NCI-H1048 (cell line): ENCODE measurements around the gene GREB1.
"Not testable (repeated sequence)": the region's sequence is repeated elsewhere in the genome, so short reads cannot be mapped to it uniquely, and the experiment has no call there.

Source experiments
- DNase-seq: peaks from one replicate; lab custom pipeline; 2025; lab: John Stamatoyannopoulos, UW

Gene GREB1

DNA sequence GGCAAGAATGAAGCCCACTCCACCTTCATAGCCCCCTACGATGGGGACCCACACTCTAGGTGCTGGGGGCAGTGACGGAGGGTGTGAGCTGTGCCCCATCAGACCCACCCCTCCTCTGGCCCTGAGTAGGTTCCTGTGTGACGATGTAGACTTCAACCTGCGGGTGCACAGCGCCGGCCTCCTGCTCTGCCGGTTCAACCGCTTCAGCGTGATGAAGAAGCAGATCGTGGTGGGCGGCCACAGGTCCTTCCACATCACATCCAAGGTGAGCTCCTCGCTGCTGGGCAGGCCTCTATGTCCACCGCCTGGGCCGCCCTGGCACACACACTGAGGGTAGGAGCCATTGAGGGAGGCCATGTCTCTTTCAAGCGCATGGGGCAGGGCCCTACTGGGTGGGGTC is 101.3 kb downstream of the GREB1 start:
- DNase-seq = no peak

DNA sequence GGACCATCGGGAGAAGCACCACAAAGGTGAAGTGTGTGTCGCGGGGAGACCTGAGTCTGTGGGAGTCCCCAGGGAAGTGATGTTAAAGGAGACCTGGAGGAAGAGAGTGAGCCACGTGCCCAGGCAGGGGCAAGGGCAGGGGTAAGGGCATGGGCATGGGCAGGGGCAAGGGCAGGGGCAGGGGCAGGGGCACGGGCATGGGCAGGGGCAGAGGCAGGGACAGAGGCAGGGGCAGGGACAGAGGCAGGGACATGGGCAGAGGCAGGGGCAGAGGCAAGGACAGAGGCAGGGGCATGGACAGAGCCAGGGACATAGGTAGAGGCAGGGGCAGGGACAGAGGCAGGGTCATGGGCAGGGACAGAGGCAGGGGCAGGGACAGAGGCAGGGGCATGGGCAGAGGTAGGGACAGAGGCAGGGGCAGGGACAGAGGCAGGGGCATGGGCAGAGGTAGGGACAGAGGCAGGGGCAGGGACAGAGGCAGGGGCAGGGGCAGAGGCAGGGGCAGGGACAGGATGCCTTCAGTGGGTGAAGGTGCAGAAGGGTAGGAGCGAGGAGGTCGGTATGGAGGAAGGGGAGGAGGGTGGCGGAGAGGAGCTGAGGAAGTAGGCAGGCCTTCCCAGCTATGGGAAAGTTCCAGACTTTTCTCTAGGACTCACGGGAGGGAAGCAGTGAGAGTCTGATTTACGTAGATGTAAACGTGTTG is 102.9 kb downstream of the GREB1 start:
- DNase-seq = no peak

DNA sequence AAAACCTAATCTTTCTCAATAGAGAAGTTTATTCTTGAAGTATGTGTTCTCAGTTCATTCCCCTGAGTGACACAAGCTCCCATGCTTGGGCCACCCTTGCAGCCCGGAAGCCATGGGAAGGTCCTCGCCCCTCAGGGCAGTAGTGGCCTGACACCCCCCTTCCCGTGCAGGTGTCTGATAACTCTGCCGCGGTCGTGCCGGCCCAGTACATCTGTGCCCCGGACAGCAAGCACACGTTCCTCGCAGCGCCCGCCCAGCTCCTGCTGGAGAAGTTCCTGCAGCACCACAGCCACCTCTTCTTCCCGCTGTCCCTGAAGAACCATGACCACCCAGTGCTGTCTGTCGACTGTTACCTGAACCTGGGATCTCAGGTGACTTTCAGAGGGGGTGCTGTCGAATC is 103.7 kb downstream of the GREB1 start:
- DNase-seq = no peak

DNA sequence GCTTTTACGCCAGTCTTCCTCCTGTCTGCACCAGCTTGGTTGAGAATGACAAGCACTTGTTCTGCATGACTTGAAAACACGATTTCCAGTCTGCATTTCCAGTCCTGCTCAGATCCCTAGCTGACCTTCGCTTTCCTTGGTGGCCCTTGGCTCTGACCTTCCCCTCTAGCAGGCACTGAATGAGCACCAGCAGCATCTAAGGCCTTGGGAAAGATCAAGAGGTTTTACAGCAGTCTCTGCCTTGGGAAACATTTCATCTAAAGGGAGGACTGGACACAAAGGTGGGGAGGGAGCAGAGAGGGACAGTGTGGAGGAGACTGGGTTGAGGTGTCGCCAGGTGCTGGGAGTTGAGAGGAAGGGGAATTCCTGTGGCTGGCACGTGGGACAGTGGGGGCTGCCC is 105.7 kb downstream of the GREB1 start:
- no peak for DNase-seq

DNA sequence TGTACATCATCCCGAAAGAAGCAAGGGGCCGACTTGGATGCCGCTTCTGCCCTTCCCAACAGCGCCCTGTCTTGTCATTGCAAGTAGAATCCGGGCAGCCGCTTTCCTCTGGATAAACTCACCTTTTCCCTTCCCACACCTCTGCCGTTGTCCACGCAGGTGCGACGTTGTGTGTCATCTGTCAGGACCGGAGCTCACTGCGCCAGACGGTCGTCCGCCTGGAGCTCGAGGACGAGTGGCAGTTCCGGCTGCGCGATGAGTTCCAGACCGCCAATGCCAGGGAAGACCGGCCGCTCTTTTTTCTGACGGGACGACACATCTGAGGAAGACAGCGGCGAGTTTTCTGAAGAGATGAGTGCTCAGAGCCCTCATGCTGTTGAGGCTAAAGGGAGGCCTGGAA is 106.3 kb downstream of the GREB1 start:
- DNase-seq = no peak

DNA sequence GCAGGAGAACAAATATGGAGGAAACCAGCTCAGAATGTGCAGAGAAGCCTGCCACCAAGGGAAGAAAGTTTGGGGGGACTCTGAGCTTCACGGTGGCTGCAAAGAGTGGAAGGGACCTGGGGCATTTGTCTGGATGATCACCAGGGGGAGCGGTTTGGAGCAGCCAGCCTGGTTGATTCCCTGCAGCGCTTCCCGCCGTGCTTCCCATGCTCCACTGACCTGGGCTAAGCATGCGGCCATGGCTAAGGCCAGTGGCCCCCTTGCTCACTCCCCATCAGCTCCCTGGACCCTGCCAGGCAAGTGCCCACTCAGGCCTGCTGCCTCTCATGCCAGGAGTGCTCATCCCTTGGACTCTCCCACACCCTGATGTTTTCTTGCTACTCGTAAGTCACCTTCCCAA is 109.1 kb downstream of the GREB1 start:
- no peak for DNase-seq

DNA sequence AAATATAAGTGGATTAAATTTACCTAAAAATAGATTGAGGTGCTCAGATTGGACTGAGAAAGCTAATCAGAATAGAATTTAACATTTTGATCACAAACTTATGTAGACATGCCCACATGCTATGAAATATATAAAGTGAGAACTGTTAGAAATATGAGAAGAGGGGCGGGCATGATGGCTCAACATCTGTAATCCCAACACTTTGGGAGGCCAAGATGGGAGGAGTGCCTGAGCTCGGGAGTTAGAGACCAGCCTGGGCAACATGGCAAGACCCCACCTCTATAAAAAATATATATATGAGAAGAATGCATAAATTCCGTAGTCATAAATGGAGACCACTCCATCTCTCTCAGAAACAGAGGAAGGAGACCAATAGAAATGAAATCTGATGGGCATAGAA is 110.4 kb downstream of the GREB1 start:
- DNase-seq = no peak

DNA sequence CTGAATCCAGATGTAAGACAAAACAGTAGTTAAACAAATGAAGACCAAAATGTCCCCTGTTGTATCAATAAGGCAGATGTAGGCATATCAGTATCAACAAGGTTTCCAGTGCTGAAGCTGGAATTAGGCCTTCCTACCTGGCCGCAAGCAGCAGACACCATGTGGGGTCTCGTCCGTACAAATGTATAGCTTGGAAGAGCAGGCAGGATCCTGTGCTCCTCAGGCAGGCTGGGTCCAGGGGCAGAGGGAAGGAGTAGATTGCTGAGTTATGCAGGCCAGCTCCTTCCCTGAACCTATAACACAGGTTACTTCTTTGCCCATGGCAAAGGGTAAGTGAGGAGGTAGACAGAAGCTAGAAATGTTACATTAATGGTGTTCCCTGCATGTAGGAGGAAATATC is 112.7 kb downstream of the GREB1 start:
- no peak for DNase-seq

DNA sequence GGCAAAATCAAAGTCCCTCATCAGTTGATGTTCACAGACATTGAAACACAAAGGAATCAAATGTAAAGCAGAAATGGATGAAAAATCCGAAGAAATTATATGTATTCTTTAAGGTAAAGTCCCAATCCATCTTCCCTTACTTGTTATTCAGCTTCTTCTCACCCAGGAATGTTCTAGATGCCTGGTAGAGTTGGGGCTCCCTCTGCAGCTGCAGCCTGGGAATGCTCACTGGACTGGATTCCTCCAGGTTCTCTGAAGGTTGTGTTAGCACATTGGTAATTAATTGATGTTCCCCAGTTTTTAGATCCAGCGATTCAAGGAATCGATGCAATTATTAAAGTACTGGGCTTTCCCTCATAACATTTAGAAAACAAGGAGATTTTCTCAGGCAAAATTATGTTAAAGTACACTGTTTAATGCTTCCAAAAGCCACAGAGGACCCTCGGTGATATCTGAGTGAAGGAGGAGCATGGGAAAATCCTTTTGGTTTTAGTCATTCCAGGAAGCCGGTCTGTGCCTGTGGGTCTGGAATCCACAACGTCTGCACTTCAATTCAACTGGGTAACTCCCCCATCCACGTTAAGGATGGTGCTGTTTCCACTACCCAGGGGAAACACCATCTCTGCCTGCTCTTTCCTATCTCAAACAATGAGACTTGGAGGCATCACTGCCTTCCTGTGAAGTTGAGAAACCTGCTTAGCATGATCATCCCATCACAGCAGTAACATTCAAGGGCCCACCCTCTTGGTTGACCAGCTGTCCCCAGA is 114.2 kb downstream of the GREB1 start:
- no peak for DNase-seq

DNA sequence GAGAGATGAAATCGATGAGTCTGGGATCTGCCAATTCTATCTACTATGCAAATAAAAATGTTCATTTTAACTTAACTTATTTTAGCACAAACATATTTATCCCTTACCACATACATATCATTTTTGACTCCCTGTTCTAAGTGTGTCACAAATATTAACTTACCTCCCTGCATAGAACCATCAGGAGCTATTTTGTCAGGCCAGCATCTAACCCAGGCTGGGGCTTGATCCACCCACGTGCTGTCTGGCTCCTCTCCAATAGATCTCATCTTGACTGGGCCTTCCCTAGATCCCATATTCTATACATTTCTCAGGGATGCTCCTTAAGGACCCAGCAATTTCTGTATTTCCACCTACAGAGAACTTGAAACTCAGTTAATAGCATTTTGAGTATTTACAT is 115.2 kb downstream of the GREB1 start:
- no peak for DNase-seq

DNA sequence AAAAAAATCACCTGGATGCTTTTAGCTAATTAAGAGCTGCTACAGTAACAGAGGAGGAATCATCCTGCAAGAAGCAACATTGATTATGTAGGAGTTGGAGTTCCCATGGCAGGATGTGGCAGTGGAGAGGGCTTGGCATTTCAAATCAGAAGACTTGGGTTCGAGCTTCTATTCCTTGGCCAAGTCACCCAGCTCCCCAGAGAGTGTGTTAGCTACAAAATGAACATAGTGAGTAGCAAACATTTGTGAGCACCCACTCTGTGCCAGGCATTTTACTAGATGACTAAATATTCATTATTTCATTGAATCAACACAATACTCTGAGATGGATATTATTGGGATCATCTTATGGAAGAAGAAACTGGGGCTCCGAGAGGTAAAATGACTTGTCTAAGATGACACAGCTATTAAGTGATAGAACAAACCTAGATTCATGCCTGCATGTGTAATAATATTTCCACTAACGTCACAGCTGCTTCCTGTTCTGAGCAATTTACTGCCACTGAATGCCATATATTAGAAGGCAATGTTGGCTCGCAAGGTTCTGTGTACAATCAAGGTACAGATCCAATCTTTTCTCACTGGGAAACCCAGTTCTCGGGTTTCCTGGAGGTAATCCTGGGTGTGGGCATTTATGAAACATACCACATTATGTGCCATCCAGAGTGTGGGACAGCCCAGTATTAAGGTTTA is 118.2 kb downstream of the GREB1 start:
- DNase-seq = no peak

DNA sequence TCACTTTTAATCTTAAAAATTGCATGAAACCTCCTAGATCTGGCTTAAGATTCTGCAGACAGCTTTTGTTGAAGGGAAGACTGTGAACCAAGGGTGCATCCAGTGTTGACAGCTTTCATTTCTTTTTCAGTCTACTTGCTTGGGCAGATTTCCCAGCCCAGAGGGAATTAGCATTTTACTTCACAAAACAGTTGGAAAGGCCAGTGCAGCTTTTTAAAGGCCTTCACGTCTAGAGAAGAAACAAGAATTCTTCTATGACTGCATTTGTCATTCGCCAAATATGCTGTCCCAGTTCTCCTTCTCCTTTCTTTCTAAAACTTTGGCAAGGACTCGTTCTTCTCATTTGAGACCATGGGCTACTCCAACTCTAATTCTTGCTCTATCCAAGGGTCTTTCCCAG is 118.7 kb downstream of the GREB1 start:
- no peak for DNase-seq

DNA sequence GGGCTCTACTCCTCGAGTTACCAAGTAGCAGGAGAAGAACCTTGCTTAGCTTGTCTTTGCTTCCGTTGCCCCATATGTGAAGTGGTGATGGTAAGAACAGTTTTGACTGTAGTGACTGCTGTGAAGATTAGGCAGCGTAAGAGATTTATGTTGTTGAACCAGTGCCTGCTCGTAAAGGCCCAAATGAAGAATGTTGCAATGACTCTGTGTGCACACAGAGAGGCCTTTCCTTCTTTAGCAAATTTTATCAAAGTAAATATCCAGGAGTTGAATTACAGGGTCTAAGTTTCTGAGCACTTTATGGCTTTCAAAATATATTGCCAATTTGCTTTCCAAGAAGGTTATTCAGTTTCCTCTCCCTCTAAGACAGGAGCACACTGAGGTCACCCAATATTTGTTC is 121.7 kb downstream of the GREB1 start:
- DNase-seq = no peak

DNA sequence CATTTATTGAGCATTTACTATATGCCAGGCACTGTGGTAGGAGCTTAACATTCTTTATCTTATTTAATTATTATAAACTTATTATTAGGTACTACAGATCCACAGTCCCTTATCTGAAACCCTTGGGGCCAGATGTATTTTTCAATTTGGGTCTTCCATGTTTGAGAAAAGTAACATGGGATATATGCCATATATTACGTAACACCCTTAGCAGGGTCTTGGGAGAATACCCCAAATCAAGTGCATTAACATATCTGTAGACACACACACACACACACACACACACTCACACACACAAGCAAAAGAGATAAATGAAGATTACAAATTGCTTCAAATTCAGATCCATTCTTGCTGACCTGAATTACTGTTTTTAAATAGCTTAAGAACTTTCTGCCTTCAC is 122.4 kb downstream of the GREB1 start:
- DNase-seq = no peak

DNA sequence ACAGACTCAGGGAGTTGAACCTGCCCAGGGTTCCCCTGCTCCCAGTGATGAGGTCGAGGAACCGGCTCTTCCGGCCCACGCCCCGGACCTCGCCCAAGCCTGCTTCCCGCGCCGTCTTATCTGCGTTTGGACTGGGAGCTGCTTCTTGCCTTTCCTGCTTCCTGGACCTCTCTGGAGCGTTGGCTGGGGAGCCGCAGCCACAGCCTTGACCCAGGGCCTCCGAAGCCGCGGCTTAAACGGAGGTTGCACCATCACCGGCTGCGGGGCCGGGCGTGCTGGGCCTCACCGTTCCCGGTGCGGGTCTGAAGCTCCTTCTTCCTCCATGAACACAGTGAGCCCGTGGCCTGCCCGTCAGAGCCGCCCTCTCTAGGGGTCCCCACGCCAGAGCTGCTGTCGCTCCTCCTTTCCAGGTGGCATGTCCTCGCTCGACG is 122.8 kb downstream of the GREB1 start:
- no peak for DNase-seq

DNA sequence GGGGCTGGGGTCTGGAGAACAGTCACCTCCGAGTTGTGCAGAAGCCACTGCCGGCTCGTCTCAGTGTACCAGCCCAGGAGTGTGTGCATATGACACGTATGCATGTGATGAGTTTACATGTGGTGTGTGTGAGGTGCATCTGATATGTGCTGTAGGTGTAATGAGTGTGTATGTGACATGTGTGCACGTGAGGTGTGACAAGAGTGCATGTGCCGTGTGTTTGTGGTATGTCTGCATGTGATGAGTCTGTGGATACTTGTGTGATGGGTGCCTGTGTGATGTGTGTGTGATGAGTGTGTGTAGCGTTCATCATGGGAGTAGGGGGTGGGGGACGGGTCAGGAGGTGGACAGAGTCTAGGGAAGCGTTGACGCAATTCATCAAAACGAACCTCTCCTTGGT is 123.3 kb downstream of the GREB1 start:
- DNase-seq = no peak

DNA sequence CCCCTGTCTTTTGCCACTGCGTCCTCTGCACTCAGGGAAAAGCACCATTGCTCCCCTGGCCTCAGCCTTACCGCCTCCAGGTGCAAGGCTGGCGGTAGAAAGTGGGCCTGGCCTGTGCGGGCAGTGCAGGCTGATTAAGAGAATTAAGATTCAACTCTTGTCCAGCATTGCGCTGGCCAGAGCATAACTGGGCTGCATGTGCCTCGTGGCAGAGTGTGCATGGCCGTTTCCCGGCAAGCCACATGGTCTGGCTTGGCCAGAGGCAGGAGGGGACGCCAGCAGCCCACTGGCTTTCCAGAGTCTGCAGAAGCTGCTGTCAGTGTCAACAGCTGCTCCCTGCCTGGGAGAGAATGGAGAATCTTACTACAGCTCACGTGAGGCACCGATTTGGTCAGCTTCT is 123.8 kb downstream of the GREB1 start:
- no peak for DNase-seq

DNA sequence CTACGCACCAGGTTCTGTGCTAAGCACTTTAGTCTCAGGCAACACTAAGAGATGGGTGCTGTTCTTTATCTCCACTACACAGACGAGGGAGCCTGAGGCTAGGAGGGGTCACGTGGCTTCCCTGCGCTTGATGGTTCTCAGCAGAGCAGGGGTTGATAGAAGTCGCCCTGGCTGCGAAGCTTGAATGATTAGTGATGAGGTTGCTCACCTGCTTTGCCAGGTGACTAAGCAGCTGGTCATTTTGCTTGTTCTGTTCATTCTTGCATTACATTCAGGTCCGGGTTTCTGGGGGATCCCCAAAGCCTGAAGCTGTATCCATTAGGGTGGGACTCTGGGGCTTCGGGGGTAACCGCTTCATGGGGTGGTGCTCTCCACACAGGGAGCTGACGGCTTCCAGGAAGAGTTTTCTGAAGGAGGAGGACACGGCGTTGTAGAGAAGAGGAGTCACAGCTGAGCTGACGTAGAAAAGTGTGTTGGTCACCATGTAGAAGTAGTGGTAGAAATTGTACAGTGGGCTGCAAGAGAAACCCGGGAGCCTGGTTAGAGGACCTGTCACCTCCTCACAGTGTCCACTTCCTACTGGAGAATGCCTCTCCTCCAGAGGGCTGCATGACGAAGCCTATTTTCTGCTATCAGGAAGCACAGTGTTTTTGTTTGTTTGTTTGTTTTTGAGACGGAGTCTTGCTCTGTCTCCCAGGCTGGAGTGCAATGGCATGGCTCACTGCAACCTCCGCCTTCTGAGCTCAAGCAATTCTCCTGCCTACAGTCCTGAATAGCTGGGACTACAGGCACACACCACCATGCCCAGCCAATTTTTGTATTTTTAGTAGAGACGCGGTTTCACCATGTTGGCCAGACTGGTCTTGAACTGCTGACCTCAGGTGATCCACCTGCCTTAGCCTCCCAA is 124.6 kb downstream of the GREB1 start:
- no peak for DNase-seq

DNA sequence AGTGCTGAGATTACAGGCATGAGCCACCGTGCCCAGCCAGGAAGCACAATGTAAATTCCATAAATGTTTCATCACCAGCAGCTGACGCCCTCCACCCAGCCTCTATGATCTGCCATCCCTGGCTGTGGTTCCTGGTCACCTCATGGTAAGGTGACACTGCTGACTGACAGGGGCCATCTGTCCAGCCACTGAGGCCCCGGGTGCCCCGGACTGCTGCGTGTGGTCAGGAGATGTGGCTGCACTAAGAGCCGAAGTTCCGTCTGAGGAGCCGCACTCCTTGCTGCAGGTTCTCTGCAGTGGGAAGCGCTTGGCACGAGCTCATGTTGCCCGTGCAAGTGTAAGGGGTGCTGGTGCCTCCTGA is 125.2 kb downstream of the GREB1 start:
- DNase-seq = no peak

DNA sequence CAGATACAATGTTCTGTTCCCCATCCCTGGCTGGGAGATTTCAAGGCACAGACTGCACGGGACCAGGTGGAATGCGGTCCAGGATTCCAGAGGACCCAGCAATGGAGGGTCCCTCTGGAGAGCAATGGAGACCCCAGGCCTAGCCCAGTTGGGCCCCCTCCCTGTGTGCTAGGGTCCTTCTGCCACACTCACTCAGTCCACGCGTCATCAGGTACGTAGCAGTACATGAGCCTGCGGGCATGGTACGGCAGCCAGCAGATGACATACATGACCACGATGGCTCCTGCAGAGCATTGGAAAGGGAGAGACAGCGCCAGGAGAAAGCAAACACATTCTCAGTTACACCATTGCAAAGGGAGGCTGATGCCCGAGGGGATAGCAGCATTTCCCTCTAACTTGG is 126.0 kb downstream of the GREB1 start:
- no peak for DNase-seq

DNA sequence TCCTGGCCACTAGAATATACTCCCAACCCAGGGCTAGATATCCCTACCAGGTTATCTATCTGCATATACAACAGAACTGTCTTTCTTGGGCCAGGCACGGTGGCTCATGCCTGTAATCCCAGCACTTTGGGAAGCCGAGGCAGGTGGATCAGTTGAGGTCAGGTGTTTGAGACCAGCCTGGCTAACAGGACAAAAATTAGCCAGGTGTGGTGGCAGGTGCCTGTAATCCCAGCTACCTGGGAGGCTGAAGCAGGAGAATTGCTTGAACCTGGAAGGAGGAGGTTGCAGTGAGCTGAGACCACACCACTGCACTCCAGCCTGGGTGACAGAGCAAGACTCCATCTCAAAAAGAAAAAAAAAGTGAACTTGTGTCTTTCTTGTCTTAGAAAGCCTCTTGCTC is 126.6 kb downstream of the GREB1 start:
- not testable (repeated sequence) for DNase-seq

DNA sequence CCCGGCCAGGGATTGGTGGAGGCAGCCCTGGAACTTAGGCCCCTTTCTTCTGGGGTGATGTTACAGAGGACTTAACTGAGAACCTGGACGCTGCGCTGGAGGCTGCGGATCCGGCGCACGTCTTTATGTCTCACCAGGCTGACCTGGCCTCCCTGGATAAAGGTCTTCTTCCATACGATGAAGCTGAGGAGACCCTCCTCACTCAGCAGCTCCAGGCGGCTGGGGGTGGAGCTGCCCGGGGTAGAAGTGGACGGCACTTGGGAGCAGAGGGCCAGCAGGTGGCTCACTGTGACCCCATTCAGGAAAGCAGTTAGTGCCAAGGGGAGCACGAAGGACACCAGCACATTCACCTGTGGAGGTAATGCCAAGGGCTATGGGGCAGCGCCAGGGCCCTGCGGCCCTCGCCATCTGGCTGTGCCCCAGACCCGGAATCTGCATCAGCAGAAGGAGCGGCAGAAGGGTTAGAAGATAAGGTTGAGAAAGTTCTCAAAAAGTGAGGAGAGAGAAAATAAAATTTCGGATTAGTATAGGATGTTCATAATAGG is 128.1 kb downstream of the GREB1 start:
- no peak for DNase-seq
